HepG2 (cell line): ENCODE data around the gene VPS52. TPM values are rescaled to one million over a fixed set of nuclear protein-coding genes. Genes with fewer than 3 reads are reported as not detected.

Source experiments
- ADNP ChIP-seq: sonication (generic); formaldehyde crosslinking; IDR thresholded peaks from 2 replicates; pipeline ENCODE4 v1.4.0; 2020; ENCODE audit warnings: missing genetic modification reagents
- AGO1 ChIP-seq: fragments of 200-400 bp; formaldehyde crosslinking; IDR thresholded peaks from 2 replicates; pipeline ENCODE4 v1.6.1; 2017; ENCODE audit warnings: mild to moderate bottlenecking, low read depth, low read length, moderate library complexity; ENCODE audit not compliant: poor library complexity, severe bottlenecking
- GABPB1 ChIP-seq: IDR thresholded peaks from 2 replicates; pipeline ENCODE4 v1.6.1; 2016; ENCODE audit warnings: mild to moderate bottlenecking, missing genetic modification reagents, moderate library complexity, missing compliant biosample characterization
- HIVEP1 ChIP-seq: sonication (generic); formaldehyde crosslinking; IDR thresholded peaks from 2 replicates; pipeline ENCODE4 v1.4.0; 2020; ENCODE audit warnings: mild to moderate bottlenecking, missing genetic modification reagents
- HNF4A ChIP-seq: sonication (generic); formaldehyde crosslinking; IDR thresholded peaks from 2 replicates; pipeline ENCODE4 v1.4.0; 2020; ENCODE audit warnings: missing genetic modification reagents
- KDM1A ChIP-seq: IDR thresholded peaks from 2 replicates; pipeline ENCODE4 v1.6.1; 2016; ENCODE audit warnings: missing compliant biosample characterization
- NR3C1 ChIP-seq: sonication (generic); formaldehyde crosslinking; IDR thresholded peaks from 2 replicates; pipeline ENCODE4 v1.4.0; 2020; ENCODE audit warnings: missing genetic modification reagents
- PHB2 ChIP-seq: fragments of 450-650 bp; IDR thresholded peaks from 2 replicates; pipeline ENCODE4 v1.6.1; 2018; ENCODE audit not compliant: partially characterized antibody
- ZFP36 ChIP-seq: fragments of 150-350 bp; IDR thresholded peaks from 2 replicates; pipeline ENCODE4 v1.6.1; 2018; ENCODE audit warnings: borderline replicate concordance, low read length, low read depth; ENCODE audit not compliant: partially characterized antibody
- ZNF747 ChIP-seq: sonication (generic); formaldehyde crosslinking; IDR thresholded peaks from 2 replicates; pipeline ENCODE4 v1.8.1; 2023; ENCODE audit warnings: missing genetic modification reagents, mild to moderate bottlenecking, borderline replicate concordance
- ZNF75D ChIP-seq: sonication (generic); formaldehyde crosslinking; IDR thresholded peaks from 2 replicates; pipeline ENCODE4 v1.8.1; 2023; ENCODE audit warnings: missing genetic modification reagents, mild to moderate bottlenecking, borderline replicate concordance
- ZNF792 ChIP-seq: IDR thresholded peaks from 2 replicates; pipeline ENCODE4 v1.6.1; 2016
- ZNF883 ChIP-seq: sonication (generic); formaldehyde crosslinking; IDR thresholded peaks from 2 replicates; pipeline ENCODE4 v1.5.1; 2020; ENCODE audit warnings: mild to moderate bottlenecking, missing genetic modification reagents; ENCODE audit errors: not compliant biosample characterization
- ZSCAN22 ChIP-seq: sonication (generic); formaldehyde crosslinking; IDR thresholded peaks from 2 replicates; pipeline ENCODE4 v1.4.0; 2020; ENCODE audit warnings: mild to moderate bottlenecking, missing genetic modification reagents
- polyA plus RNA-seq, 8 experiments: library from polyadenylated mRNA; depleted of rRNA in 3 of 8; stranded (reverse) in 7 of 8; unstranded in 1 of 8; fragments of >200 nt; fragmentation: Illumina TruSeq in 4 of 8; extraction: Trizol in 4 of 8; gene quantifications; 2 replicates each; pipeline versions ENCODE4 v1.2.1 to v1.2.3, GENCODE V29; 2011 to 2016; ENCODE audit warnings: low read depth in 4 of 8, missing spikeins in 1 of 8, mixed read lengths in 1 of 8; ENCODE audit not compliant: insufficient read depth in 1 of 8
- total RNA-seq, 5 experiments: library from RNA; depleted of rRNA; stranded (reverse); fragments of >200 nt; fragmentation: Illumina TruSeq; extraction: Trizol; gene quantifications; 2 replicates each; pipeline ENCODE4 v1.2.3, GENCODE V29; 2016; ENCODE audit warnings: low read depth in 1 of 5
- TF ChIP-seq, protein P1 (sequence below): sonication (generic); formaldehyde crosslinking; IDR thresholded peaks from 2 replicates; pipeline ENCODE4 v1.5.1; 2020; ENCODE audit warnings: mild to moderate bottlenecking, missing genetic modification reagents, moderate library complexity
- TF ChIP-seq, protein P2 (sequence below): sonication (generic); formaldehyde crosslinking; IDR thresholded peaks from 2 replicates; pipeline ENCODE4 v1.9.0; 2022; ENCODE audit warnings: missing genetic modification reagents, mild to moderate bottlenecking, borderline replicate concordance

Gene VPS52
- total and polyA plus RNA-seq, 2 of the 13 experiments (the other 11 are each of a cell fraction or from before 2014, with no cell fraction given), result 48.9 to 85.5 TPM

DNA sequence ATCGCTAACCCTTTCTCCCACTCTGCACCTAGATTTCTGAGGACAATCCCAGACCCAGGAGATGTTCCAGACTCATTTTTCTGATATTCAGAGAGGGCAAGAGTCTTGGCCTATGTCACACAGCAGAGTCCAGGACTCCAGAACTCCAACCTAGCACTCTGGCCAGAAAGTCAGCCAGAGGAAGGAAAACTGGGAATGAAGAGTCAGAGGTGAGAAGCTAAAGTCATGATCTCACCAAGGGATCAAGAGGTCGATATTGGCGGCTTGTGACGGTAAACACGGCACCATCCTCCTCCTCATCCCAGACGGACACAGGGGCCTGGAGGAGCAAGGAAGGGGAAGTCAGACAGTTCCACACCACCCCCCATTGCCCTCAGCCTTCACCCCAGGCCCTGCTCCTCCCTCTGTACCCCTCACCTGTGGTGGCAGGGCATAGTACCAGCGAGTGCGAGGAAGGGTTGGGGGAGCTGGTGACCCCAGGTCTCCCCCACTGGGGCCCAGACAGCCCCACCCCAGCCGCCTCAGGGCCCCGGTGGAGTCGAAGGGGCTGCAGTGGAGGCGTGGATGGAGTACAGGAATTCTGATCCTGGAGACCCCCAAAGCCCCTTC lies 25.2 kb upstream of the VPS52 start (continued):
- TF ChIP-seq, protein P1, sequence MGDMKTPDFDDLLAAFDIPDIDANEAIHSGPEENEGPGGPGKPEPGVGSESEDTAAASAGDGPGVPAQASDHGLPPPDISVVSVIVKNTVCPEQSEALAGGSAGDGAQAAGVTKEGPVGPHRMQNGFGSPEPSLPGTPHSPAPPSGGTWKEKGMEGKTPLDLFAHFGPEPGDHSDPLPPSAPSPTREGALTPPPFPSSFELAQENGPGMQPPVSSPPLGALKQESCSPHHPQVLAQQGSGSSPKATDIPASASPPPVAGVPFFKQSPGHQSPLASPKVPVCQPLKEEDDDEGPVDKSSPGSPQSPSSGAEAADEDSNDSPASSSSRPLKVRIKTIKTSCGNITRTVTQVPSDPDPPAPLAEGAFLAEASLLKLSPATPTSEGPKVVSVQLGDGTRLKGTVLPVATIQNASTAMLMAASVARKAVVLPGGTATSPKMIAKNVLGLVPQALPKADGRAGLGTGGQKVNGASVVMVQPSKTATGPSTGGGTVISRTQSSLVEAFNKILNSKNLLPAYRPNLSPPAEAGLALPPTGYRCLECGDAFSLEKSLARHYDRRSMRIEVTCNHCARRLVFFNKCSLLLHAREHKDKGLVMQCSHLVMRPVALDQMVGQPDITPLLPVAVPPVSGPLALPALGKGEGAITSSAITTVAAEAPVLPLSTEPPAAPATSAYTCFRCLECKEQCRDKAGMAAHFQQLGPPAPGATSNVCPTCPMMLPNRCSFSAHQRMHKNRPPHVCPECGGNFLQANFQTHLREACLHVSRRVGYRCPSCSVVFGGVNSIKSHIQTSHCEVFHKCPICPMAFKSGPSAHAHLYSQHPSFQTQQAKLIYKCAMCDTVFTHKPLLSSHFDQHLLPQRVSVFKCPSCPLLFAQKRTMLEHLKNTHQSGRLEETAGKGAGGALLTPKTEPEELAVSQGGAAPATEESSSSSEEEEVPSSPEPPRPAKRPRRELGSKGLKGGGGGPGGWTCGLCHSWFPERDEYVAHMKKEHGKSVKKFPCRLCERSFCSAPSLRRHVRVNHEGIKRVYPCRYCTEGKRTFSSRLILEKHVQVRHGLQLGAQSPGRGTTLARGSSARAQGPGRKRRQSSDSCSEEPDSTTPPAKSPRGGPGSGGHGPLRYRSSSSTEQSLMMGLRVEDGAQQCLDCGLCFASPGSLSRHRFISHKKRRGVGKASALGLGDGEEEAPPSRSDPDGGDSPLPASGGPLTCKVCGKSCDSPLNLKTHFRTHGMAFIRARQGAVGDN, result peak; percentile 59
- peak; percentile 57 for TF ChIP-seq AGO1
- TF ChIP-seq PHB2, result no peak
- TF ChIP-seq KDM1A, result 0 out of 2 replicates have a peak, but pooled peaks have one; percentile 25
- no peak for TF ChIP-seq ZNF792 (CRISPR knock-in tag)
- TF ChIP-seq GABPB1 (CRISPR knock-in tag), result peak; percentile 35; the same call in 1 of the 2 replicates
- no peak for TF ChIP-seq ZNF75D
- peak; percentile 58; the same call in 1 of the 2 replicates for TF ChIP-seq HIVEP1 (CRISPR knock-in tag)
- TF ChIP-seq ADNP (CRISPR knock-in tag), result peak; percentile 52; the same call in 1 of the 2 replicates
- 0 out of 2 replicates have a peak, but pooled peaks have one; percentile 2 for TF ChIP-seq HNF4A (CRISPR knock-in tag)
- TF ChIP-seq NR3C1, result no peak
- TF ChIP-seq, protein P2, sequence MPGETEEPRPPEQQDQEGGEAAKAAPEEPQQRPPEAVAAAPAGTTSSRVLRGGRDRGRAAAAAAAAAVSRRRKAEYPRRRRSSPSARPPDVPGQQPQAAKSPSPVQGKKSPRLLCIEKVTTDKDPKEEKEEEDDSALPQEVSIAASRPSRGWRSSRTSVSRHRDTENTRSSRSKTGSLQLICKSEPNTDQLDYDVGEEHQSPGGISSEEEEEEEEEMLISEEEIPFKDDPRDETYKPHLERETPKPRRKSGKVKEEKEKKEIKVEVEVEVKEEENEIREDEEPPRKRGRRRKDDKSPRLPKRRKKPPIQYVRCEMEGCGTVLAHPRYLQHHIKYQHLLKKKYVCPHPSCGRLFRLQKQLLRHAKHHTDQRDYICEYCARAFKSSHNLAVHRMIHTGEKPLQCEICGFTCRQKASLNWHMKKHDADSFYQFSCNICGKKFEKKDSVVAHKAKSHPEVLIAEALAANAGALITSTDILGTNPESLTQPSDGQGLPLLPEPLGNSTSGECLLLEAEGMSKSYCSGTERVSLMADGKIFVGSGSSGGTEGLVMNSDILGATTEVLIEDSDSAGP, result peak; percentile 54; the same call in 1 of the 2 replicates
- TF ChIP-seq ZSCAN22 (CRISPR knock-in tag), result no peak
- TF ChIP-seq ZFP36, result peak; percentile 60
- no peak for TF ChIP-seq ZNF747 (CRISPR knock-in tag)
- no peak for TF ChIP-seq ZNF883
